D721Med (cell line): ENCODE results near the gene PXK.

Source experiments
- DNase-seq: peaks from one replicate; pipeline ENCODE4 v3.0.0; 2011; ENCODE audit warnings: low spot score; ENCODE audit not compliant: insufficient read length
- FAIRE-seq: peaks from 2 replicates; lab custom pipeline; 2011; peaks lifted over from hg19 to GRCh38; lab: Jason Lieb, UNC
- CTCF ChIP-seq: IDR thresholded peaks from 2 replicates; pipeline ENCODE4 v1.5.1; 2012; ENCODE audit warnings: mild to moderate bottlenecking, control low read depth; ENCODE audit not compliant: insufficient read depth; ENCODE audit errors: missing control alignments

PXK gene

GRCh38 chr3:58414538-58415197 is 82.0 kb downstream of the PXK start:
- TF ChIP-seq CTCF: peak; percentile 77
- no peak for DNase-seq
- peak; percentile 44 for FAIRE-seq

DNA sequence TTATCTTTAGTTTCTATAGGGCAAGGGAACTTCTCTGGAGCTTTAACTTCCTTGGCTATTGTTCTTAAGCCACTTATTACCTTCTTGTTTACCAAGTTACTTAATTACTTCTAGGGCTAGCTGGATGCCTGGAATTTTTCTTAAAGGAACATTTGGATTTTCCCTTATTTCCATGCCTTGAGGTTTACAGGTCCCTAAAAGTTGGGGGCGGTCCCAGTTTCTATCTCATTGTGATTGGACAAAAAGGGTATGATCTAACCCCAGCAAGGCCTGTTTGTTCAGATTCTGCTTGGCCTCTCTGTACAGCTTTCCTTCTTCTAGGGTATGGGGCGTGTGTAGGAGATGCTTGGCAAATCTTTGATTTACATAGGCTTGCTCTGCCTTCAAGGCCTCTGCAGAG is 83.5 kb downstream of the PXK start:
- no peak for TF ChIP-seq CTCF
- FAIRE-seq (no peak), DNase-seq (no peak)

DNA sequence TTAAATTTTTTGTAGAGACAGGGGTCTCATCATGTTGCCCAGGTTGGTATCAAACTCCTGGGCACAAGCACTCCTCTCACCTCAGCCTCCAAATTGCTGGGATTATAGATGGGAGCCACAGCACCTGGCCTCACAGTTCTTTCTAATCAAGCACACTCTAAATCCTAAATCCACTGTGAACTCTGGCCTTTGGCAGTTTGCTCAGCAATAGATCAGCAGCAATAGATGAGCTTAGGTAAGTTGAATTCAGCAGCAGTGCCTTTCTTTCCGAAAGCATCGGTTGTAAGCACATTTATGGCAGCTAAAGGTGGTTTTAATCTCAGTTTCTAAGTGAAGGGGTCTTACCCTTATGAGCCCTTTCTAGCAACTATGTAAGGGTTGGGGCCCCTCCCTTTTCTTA is 84.4 kb downstream of the PXK start:
- TF ChIP-seq CTCF: no peak
- FAIRE-seq: no peak
- no peak for DNase-seq

- no peak for DNase-seq
- no peak for FAIRE-seq
- no peak for TF ChIP-seq CTCF
Measured at GRCh38 chr3:58418227-58418626, 85.5 kb downstream of the PXK start.

GRCh38 chr3:58419780-58420507 is 87.3 kb downstream of the PXK start:
- no peak for TF ChIP-seq CTCF
- DNase-seq (no peak), FAIRE-seq (no peak)

GRCh38 chr3:58421004-58421403 is 88.3 kb downstream of the PXK start:
- DNase-seq: no peak
- no peak for TF ChIP-seq CTCF
- FAIRE-seq: no peak

- DNase-seq (no peak), FAIRE-seq (no peak)
- no peak for TF ChIP-seq CTCF
Measured at GRCh38 chr3:58422756-58423325, 90.1 kb downstream of the PXK start.
